ENCODE data around the gene FAM50B.

FAM50B gene

GRCh38 chr6:3876101-3876500 lies 26.9 kb downstream of the FAM50B start:
- DNase-seq, result no peak

- no peak for DNase-seq
These were observed 27.7 kb downstream of the FAM50B start for GRCh38 chr6:3876866-3877265.

GRCh38 chr6:3878048-3878666 lies 29.0 kb downstream of the FAM50B start:
- DNase-seq, result no peak

- DNase-seq, result no peak
These were observed 30.2 kb downstream of the FAM50B start for GRCh38 chr6:3879194-3879952.

- no peak for DNase-seq
These were observed 32.7 kb downstream of the FAM50B start for GRCh38 chr6:3881711-3882421.

GRCh38 chr6:3882431-3882830 lies 33.3 kb downstream of the FAM50B start:
- no peak for DNase-seq

GRCh38 chr6:3882866-3883265 lies 33.7 kb downstream of the FAM50B start:
- DNase-seq, result no peak

GRCh38 chr6:3884007-3884745 lies 35.0 kb downstream of the FAM50B start:
- no peak for DNase-seq

- DNase-seq, result no peak
These were observed 36.3 kb downstream of the FAM50B start for GRCh38 chr6:3885262-3886036.

GRCh38 chr6:3887150-3887700 lies 38.1 kb downstream of the FAM50B start:
- DNase-seq, result no peak

GRCh38 chr6:3888153-3888957 lies 39.2 kb downstream of the FAM50B start:
- no peak for DNase-seq

GRCh38 chr6:3890047-3890446 lies 40.9 kb downstream of the FAM50B start:
- no peak for DNase-seq

GRCh38 chr6:3891883-3892282 lies 42.7 kb downstream of the FAM50B start:
- no peak for DNase-seq

GRCh38 chr6:3892603-3893002 lies 43.4 kb downstream of the FAM50B start:
- DNase-seq, result no peak

- no peak for DNase-seq
These were observed 44.3 kb downstream of the FAM50B start for GRCh38 chr6:3893487-3893886.

GRCh38 chr6:3893917-3894316 lies 44.7 kb downstream of the FAM50B start:
- DNase-seq, result no peak

- DNase-seq, result no peak
These were observed 45.6 kb downstream of the FAM50B start for GRCh38 chr6:3894590-3895311.

- DNase-seq, result no peak
These were observed 46.1 kb downstream of the FAM50B start for GRCh38 chr6:3895312-3895653.

- no peak for DNase-seq
These were observed 46.6 kb downstream of the FAM50B start for GRCh38 chr6:3895805-3896204.

- DNase-seq, result no peak
These were observed 49.3 kb downstream of the FAM50B start for GRCh38 chr6:3898265-3898994.

All from stimulated activated CD4-positive, alpha-beta T cell treated with anti-CD3 and anti-CD28 coated beads, Interleukin-2, amount 100 ng/mL, for 48 hours (primary cell).